SU-DHL-6 (cell line): ENCODE data around the gene YARS1.

Experiments used
- H2AFZ ChIP-seq: fragments of 200-600 bp; sonication (generic); 2 replicates; pipeline ENCODE4 v1.6.1; 2014; ENCODE audit warnings: low read depth, mild to moderate bottlenecking, moderate library complexity, mixed read lengths, antibody characterized with exemption, low read length; ENCODE audit not compliant: severe bottlenecking
- H3F3A ChIP-seq: fragments of 200-600 bp; shearing (Covaris generic); 2 replicates; pipeline ENCODE4 v1.6.0; 2016; ENCODE audit warnings: antibody characterized with exemption, mild to moderate bottlenecking; ENCODE audit not compliant: insufficient read depth
- H3K27ac ChIP-seq: fragments of 200-600 bp; sonication (generic); 2 replicates; pipeline ENCODE4 v1.5.1; 2016; ENCODE audit warnings: low read depth, mild to moderate bottlenecking, low read length, moderate library complexity, mixed read lengths
- H3K27me3 ChIP-seq: fragments of 200-600 bp; sonication (generic), shearing (Covaris generic); 2 replicates; pipeline ENCODE4 v1.6.0; 2014; ENCODE audit warnings: mild to moderate bottlenecking, low read length
- H3K36me3 ChIP-seq: fragments of 200-600 bp; sonication (generic); 2 replicates; pipeline ENCODE4 v1.6.1; 2014; ENCODE audit warnings: mild to moderate bottlenecking, low read length, mixed read lengths
- H3K4me2 ChIP-seq: fragments of 300-600, 200-600 bp; shearing (Covaris generic), sonication (generic); 2 replicates; pipeline ENCODE4 v1.6.0; 2014; ENCODE audit warnings: low read length, low read depth, mild to moderate bottlenecking; ENCODE audit not compliant: poor library complexity, severe bottlenecking
- H3K4me3 ChIP-seq: fragments of 200-600 bp; sonication (generic); 2 replicates; pipeline ENCODE4 v1.5.1; 2014; ENCODE audit warnings: antibody characterized with exemption, low read length, mild to moderate bottlenecking, mixed read lengths; ENCODE audit not compliant: insufficient read depth, poor library complexity, severe bottlenecking
- H3K79me2 ChIP-seq: fragments of 200-600 bp; sonication (generic); 2 replicates; pipeline ENCODE4 v1.6.1; 2014; ENCODE audit warnings: mild to moderate bottlenecking, low read length, moderate library complexity; ENCODE audit not compliant: insufficient read depth
- H3K9ac ChIP-seq: fragments of 200-600 bp; sonication (generic); 2 replicates; pipeline ENCODE4 v1.7.0; 2014; ENCODE audit warnings: mild to moderate bottlenecking, low read length
- H3K9me2 ChIP-seq: fragments of 200-600 bp; sonication (generic); replicated peaks from 2 replicates; pipeline ENCODE4 v1.6.1; 2014; ENCODE audit warnings: low read length; ENCODE audit not compliant: insufficient read depth
- H3K9me3 ChIP-seq: fragments of 200-600 bp; sonication (generic); 2 replicates; pipeline ENCODE4 v1.6.1; 2014; ENCODE audit warnings: low read length, mixed read lengths; ENCODE audit not compliant: insufficient read depth
- H4K20me1 ChIP-seq: fragments of 200-600 bp; sonication (generic); 2 replicates; pipeline ENCODE4 v1.6.1; 2014; ENCODE audit warnings: low read depth, mild to moderate bottlenecking, antibody characterized with exemption, low read length, moderate library complexity, mixed read lengths
- CTCF ChIP-seq: fragments of 200-600 bp; sonication (generic); IDR thresholded peaks from one replicate; pipeline ENCODE4 v1.5.1; 2017; ENCODE audit warnings: antibody characterized with exemption, mild to moderate bottlenecking, low read length, moderate library complexity; ENCODE audit not compliant: insufficient read depth, poor library complexity, severe bottlenecking
- EZH2phosphoT487 ChIP-seq: fragments of 200-600 bp; sonication (generic), shearing (Covaris generic); conservative IDR thresholded peaks from 2 replicates; pipeline ENCODE4 v1.6.1; 2018; ENCODE audit warnings: mild to moderate bottlenecking, antibody characterized with exemption, low read length, moderate library complexity, mixed read lengths

Gene YARS1

GRCh38 chr1:32858136-32858535 lies 41.0 kb upstream of the YARS1 start:
- Histone ChIP-seq H3F3A (no peaks in the 10 kb centered on the region), H3K9me2 (no peaks in the 10 kb centered on the region), H3K27me3 (no peaks in the 10 kb centered on the region), H3K36me3 (peaks cover 8% of the 10 kb centered on the region; the same call in 1 of the 2 replicates), H3K4me2 (no peak overlapping the region), H3K9me3 (no peaks in the 10 kb centered on the region), H3K4me3 (no peak overlapping the region), H3K9ac (no peak overlapping the region), H3K27ac (no peak overlapping the region), H3K79me2 (no peaks in the 10 kb centered on the region), H4K20me1 (no peaks in the 10 kb centered on the region), H2AFZ (no peak overlapping the region)
- no peak for TF ChIP-seq EZH2phosphoT487

- Histone ChIP-seq H3K9me2 (no peaks in the 10 kb centered on the region), H3K4me2 (no peak overlapping the region), H3K9me3 (no peaks in the 10 kb centered on the region), H3K4me3 (no peak overlapping the region), H4K20me1 (no peaks in the 10 kb centered on the region), H3K79me2 (no peaks in the 10 kb centered on the region), H3K27ac (no peak overlapping the region), H3K27me3 (no peaks in the 10 kb centered on the region), H3F3A (no peaks in the 10 kb centered on the region), H3K36me3 (peaks cover 8% of the 10 kb centered on the region; the same call in 1 of the 2 replicates), H2AFZ (no peak overlapping the region), H3K9ac (no peak overlapping the region)
- TF ChIP-seq EZH2phosphoT487, result no peak
- no peak for TF ChIP-seq CTCF
Observed at GRCh38 chr1:32855861-32856617, 38.9 kb upstream of the YARS1 start.

- Histone ChIP-seq H3K79me2 (no peaks in the 10 kb centered on the region), H4K20me1 (no peaks in the 10 kb centered on the region), H3K36me3 (no peaks in the 10 kb centered on the region), H3K9me3 (no peaks in the 10 kb centered on the region), H3F3A (no peaks in the 10 kb centered on the region), H3K9me2 (no peaks in the 10 kb centered on the region), H3K27me3 (no peaks in the 10 kb centered on the region), H3K4me3 (no peak overlapping the region), H3K27ac (no peak overlapping the region), H3K4me2 (no peak overlapping the region), H2AFZ (no peak overlapping the region), H3K9ac (no peak overlapping the region)
- TF ChIP-seq CTCF (no peak), EZH2phosphoT487 (no peak)
Observed at GRCh38 chr1:32848354-32849063, 31.4 kb upstream of the YARS1 start.

GRCh38 chr1:32831878-32832277 lies 14.7 kb upstream of the YARS1 start:
- Histone ChIP-seq H3K9me2 (no peaks in the 10 kb centered on the region), H3K9ac (no peak overlapping the region), H3K4me2 (no peak overlapping the region), H3K36me3 (peaks cover 49% of the 10 kb centered on the region), H3K4me3 (no peak overlapping the region), H3K79me2 (no peaks in the 10 kb centered on the region), H3K27me3 (no peaks in the 10 kb centered on the region), H3F3A (no peaks in the 10 kb centered on the region), H4K20me1 (no peaks in the 10 kb centered on the region), H2AFZ (no peak overlapping the region), H3K9me3 (no peaks in the 10 kb centered on the region), H3K27ac (no peak overlapping the region)
- TF ChIP-seq EZH2phosphoT487 (no peak), CTCF (no peak)
